SK-N-MC (cell line): ENCODE results near the gene AMBRA1.
A peak's percentile ranks its signal among the peaks of the same experiment; 100 is the strongest.
"Not testable (repeated sequence)": the region's sequence is repeated elsewhere in the genome, so short reads cannot be mapped to it uniquely, and the experiment has no call there.

Experiments used
- DNase-seq: peaks from one replicate; pipeline ENCODE4 v3.0.0-alpha.2; 2011; ENCODE audit warnings: low read depth, low spot score
- H3K27ac ChIP-seq: fragments of 200-600 bp; sonication (generic); 2 replicates; pipeline ENCODE4 v1.5.1; 2016; ENCODE audit warnings: mixed run types
- H3K36me3 ChIP-seq: fragments of 200-600 bp; sonication (generic); 2 replicates; pipeline ENCODE4 v1.6.1; 2017; ENCODE audit warnings: antibody characterized with exemption, low read length, mixed read lengths; ENCODE audit not compliant: insufficient read depth
- H3K4me3 ChIP-seq: fragments of 200-600 bp; sonication (generic); 2 replicates; pipeline ENCODE4 v1.5.1; 2016
- H3K9ac ChIP-seq: fragments of 200-600 bp; sonication (generic); 2 replicates; pipeline ENCODE4 v1.8.0; 2017; ENCODE audit warnings: mixed run types, mixed read lengths; ENCODE audit not compliant: insufficient read length
- H3K9me3 ChIP-seq: fragments of 200-600 bp; sonication (generic); 2 replicates; pipeline ENCODE4 v1.6.1; 2017; ENCODE audit warnings: low read depth, mild to moderate bottlenecking, antibody characterized with exemption, low read length, moderate library complexity, mixed read lengths
- EZH2 ChIP-seq: fragments of 200-600 bp; sonication (generic); IDR thresholded peaks from one replicate; pipeline ENCODE4 v1.6.1; 2017; ENCODE audit warnings: antibody characterized with exemption
- FOXP2 ChIP-seq: optimal IDR thresholded peaks from 2 replicates; pipeline ENCODE3; 2011; ENCODE audit warnings: mild to moderate bottlenecking, moderate library complexity; ENCODE audit not compliant: insufficient read depth; ENCODE audit errors: extremely low read length, control extremely low read depth
- POLR2AphosphoS5 ChIP-seq: IDR thresholded peaks from 2 replicates; pipeline ENCODE4 v1.6.1; 2012; ENCODE audit warnings: mild to moderate bottlenecking, low read depth, low read length, borderline replicate concordance

The AMBRA1 gene

DNA sequence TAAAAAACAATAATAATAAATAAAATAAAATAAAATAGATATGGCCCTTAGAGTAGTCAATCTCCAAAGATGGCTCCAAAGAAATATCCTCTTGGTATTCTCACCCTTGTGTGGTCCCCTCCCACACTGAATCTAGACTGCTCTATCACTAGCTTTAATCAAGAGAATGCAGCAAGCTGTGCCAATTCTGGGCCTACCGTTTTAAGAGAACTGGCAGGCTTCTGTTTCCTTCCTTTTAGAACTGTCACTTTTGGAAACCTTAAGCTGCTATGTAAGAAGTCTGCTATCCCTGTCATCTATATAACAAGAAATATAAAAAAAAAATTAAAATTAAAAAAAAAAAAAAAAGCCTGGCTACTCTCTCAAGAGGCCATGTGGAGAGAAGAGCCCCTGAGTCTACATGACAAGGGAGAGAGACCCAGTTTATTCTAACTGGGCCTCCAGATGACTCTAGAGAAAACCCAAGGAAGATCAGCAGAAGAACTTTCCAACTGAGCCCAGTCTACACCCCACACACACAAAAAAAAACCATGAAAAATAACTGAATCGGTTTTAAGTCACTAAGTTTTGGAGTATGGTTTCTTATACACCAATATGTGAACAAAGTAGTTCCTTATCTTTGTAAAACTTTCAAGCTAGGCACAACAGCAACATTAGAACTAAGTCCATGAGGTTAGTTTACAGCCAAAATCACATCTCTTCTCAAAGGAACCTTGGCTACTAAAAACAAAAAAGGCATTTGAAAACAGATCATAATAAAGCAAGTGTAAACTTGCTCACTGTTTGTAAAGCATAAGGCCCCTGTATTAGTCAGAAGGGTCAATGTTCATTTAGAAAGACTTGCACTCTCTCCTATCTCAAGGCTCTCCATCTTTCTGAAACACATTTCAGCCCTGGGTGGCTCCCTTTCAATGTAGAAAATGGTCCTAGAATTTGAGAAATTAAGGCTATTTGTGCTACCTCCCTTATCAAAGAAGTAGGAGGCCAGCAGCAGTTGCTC, 67.3 kb downstream of the AMBRA1 start:
- TF ChIP-seq EZH2 (no peak), POLR2AphosphoS5 (no peak), FOXP2 (no peak)
- Histone ChIP-seq H3K4me3 (no peak overlapping the region), H3K27ac (no peak overlapping the region), H3K9me3 (no peaks in the 10 kb centered on the region), H3K36me3 (0 out of 2 replicates have a peak, but pooled peaks cover 5% of the 10 kb centered on the region), H3K9ac (no peak overlapping the region)
- no peak for DNase-seq

DNA sequence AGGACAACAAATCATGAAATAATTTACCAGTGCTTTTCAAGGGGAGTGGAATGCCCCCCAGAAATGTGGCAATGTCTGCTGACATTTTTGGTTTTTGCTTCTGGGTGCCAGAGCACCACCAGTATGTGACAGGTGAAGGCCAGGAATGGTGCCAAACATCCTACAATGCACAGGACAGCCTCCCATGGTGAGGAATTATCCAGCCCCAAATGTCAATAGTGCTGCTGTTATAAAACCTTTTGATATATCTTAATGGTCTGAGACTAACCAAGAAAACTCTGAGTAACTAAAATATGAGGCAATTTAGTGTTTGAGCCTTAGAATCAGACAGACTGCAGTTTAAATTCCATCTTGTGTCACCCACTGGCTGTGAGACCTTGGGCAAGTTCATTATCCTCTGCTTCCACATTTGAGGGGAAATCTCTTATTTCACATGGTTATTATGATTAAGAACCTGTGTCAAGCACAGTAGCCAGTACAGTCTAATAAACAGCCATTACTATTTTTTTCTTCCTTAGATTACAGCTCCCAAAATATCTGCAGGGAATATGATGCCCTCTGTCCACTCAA, 69.5 kb downstream of the AMBRA1 start:
- no peak for TF ChIP-seq POLR2AphosphoS5
- TF ChIP-seq EZH2, result no peak
- no peak for TF ChIP-seq FOXP2
- Histone ChIP-seq H3K27ac (no peak overlapping the region), H3K9ac (no peak overlapping the region), H3K4me3 (no peak overlapping the region), H3K9me3 (no peaks in the 10 kb centered on the region), H3K36me3 (0 out of 2 replicates have a peak, but pooled peaks cover 5% of the 10 kb centered on the region)
- DNase-seq, result no peak

DNA sequence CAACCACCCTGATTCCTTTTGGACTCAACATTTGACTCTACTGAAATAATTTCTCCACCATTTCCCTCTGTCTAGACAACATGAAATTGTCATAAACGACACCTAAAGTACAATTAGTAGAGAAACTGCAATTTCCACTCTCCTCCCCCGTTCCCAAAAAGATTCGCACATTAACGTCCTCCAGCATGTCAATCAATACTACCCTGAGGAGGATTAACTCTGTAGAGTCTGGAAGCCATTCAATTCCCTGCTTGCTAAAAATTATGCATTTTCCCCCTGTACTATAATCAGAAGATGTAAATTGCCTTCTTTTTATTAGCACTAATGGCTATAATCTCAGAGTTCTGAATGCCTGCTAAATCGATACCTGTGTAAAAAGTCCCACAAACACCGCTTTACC, 70.5 kb downstream of the AMBRA1 start:
- Histone ChIP-seq H3K4me3 (no peak overlapping the region), H3K9me3 (no peaks in the 10 kb centered on the region), H3K9ac (no peak overlapping the region), H3K36me3 (0 out of 2 replicates have a peak, but pooled peaks cover 5% of the 10 kb centered on the region), H3K27ac (no peak overlapping the region)
- TF ChIP-seq POLR2AphosphoS5 (no peak), EZH2 (no peak), FOXP2 (no peak)
- no peak for DNase-seq

DNA sequence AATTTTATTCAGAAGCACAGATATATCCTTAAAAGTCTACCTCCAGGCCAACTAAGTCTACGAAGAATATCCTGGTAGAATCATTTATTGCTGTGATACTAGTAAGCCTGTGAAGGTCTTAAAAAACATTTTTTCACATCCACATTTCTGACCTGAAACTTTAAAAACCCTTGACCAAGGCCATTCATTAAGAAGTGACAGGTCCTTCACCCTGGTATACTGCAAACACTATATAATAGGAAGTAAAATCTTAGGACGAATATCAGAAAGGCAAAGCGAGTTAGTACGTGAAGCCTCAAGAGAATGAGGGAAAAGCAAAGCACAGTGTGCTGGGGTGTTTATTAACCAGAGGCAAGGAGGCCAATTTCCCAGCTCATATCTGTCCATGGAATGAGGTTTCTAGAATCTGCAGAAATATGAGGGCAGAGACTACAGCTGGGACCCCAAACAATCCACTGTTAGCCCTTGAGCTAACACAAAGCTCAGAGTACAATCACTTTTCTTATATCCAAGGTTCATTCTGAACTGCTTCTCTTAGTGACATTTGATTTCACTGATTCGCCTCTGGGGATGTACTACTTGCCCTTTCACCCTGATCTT, 71.0 kb downstream of the AMBRA1 start:
- Histone ChIP-seq H3K9ac (no peak overlapping the region), H3K36me3 (0 out of 2 replicates have a peak, but pooled peaks cover 5% of the 10 kb centered on the region), H3K27ac (no peak overlapping the region; the same call in 1 of the 2 replicates), H3K9me3 (no peaks in the 10 kb centered on the region), H3K4me3 (no peak overlapping the region)
- DNase-seq, result no peak
- TF ChIP-seq POLR2AphosphoS5, result no peak

DNA sequence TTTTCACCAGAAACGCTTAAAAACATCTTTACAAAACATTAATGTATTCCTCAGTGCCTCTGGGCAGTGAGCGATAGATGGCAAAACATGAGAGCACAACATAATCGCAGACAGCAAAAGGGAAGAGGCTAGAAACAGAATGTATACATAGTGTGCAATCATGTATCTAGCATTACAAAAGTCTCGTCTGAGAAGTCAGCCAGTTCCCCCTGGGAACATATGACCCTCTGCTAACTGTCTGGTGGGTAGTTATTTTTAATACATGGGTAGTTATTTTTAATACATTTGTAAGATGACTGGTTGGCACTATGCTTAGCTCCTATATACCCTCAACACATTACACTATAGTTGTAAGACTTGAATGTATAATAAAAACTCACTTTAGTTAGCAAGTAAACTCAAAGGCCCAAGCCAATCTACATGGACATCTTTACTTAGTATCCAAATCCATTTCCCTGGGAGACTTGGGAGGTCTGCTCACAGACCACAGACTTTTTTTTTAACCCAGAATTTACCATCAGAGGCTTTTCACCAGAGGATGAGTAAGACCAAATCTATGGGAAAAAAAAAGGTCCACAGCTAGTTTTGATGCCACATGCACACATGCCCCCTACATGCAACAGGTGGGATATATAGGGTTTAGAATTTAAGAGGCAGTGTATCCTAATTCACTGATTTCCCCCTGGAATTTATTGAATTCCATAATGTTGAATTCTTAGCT, 71.7 kb downstream of the AMBRA1 start:
- no peak overlapping the region for H3K4me3 ChIP-seq
- TF ChIP-seq POLR2AphosphoS5 (no peak), FOXP2 (no peak), EZH2 (no peak)
- DNase-seq, result no peak
- H3K36me3 ChIP-seq, result 0 out of 2 replicates have a peak, but pooled peaks cover 5% of the 10 kb centered on the region
- H3K9ac ChIP-seq, result no peak overlapping the region
- H3K27ac ChIP-seq, result peak overlapping the region; percentile 1; the same call in 1 of the 2 replicates
- no peaks in the 10 kb centered on the region for H3K9me3 ChIP-seq

DNA sequence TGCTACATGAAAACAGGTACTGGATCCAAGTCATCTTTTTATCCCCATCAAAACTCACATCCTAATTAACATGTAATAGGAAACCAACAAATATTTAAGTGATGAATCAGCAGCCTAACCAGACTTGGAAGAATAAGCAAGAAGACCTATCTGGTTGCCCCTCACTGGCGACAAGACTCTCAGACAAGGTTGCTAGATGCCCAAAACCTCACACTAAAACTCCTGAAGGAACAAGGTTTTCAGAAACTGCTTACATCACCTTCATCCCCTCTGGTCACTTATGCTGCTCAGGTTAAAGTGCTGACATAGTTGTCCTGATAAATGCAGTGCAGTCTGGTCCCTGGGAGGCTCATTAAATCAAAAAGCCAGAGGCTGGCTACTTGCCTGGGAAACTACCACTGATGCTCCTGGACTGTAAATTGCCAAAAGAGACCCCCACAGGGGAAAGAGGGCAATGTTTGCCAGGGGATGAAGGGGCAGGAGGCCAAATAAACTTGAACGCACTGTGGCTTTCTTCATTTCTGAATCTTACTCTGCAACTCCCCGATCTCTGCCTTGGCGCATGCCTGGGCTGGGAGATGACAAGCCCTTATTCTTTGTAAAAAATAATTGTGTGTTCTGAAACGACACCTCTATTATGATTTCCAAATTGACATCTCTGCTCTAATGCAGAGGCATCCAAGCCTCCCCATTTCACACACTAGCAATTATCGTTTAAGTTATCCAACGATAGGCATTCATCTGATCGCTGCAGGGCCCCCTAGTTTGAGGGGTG, 72.7 kb downstream of the AMBRA1 start:
- no peak overlapping the region for H3K9ac ChIP-seq
- H3K27ac ChIP-seq, result no peak overlapping the region
- no peak for DNase-seq
- H3K4me3 ChIP-seq, result no peak overlapping the region
- no peaks in the 10 kb centered on the region for H3K36me3 ChIP-seq
- H3K9me3 ChIP-seq, result no peaks in the 10 kb centered on the region
- TF ChIP-seq POLR2AphosphoS5, result no peak
- no peak for TF ChIP-seq EZH2
- TF ChIP-seq FOXP2, result no peak

DNA sequence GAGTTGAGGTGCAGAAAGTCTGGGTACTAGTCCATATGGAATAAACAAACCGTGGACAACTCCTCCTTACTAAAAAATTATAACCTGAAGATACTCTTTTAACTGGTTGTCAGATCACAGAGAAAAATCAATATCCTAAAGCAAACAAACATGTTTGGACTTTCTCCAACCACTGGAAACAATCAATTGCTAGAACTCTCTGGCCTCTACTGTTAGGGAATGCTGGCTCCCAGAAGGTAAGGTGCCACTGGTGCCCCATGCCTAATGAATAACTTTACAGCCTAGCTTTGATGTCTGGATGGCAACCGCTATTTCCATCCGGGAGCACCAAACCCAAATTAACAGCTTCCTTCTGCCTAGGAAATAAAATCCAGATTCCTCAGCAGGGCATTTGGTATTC, 74.5 kb downstream of the AMBRA1 start:
- H3K9ac ChIP-seq, result no peak overlapping the region
- no peak overlapping the region for H3K27ac ChIP-seq
- no peak for DNase-seq
- H3K9me3 ChIP-seq, result no peaks in the 10 kb centered on the region
- H3K36me3 ChIP-seq, result no peaks in the 10 kb centered on the region
- TF ChIP-seq FOXP2 (no peak), POLR2AphosphoS5 (no peak), EZH2 (no peak)
- H3K4me3 ChIP-seq, result no peak overlapping the region

DNA sequence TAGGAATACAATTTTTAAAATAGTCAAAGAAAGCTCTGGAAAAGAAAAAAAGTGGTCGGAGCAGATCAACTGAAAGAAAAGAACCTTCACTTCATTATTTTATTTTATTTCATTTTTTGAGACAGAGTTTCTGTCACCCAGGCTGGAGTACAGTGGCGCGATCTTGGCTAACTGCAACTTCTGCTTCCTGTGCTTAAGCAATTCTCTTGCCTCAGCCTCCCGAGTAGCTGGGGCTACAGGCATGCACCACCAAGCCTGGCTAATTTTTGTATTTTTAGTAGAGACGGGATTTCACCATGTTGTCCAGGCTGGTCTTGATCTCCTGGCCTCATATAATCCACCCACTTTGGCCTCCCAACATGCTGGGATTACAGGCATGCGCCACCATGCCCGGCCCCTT, 74.9 kb downstream of the AMBRA1 start:
- not testable (repeated sequence) for H3K9ac ChIP-seq, H3K9me3 ChIP-seq, H3K4me3 ChIP-seq, H3K36me3 ChIP-seq, DNase-seq
- H3K27ac ChIP-seq, result peak overlapping the region; percentile 27; the same call in 1 of the 2 replicates
